Activated T-cell treated with anti-CD3 and anti-CD28 coated beads for 48 hours (primary cell): ENCODE results near the gene TFF1.

Experiments
- DNase-seq: peaks from one replicate; pipeline ENCODE4 v3.0.0-alpha.2; 2020; ENCODE audit warnings: low read depth

The TFF1 gene

GRCh38 chr21:42362198-42362597 is 4.1 kb downstream of the TFF1 start:
- no peak for DNase-seq

GRCh38 chr21:42361286-42361685 is 5.0 kb downstream of the TFF1 start:
- DNase-seq = no peak

GRCh38 chr21:42360317-42360716 is 6.0 kb downstream of the TFF1 start:
- DNase-seq = peak; percentile 32

- DNase-seq = no peak
Observed at GRCh38 chr21:42358937-42359336, 7.4 kb downstream of the TFF1 start.

GRCh38 chr21:42358261-42358660 is 8.1 kb downstream of the TFF1 start:
- DNase-seq = no peak

- DNase-seq = no peak
Observed at GRCh38 chr21:42357307-42357706, 9.0 kb downstream of the TFF1 start.

- DNase-seq = no peak
Observed at GRCh38 chr21:42356650-42357049, 9.7 kb downstream of the TFF1 start.

- no peak for DNase-seq
Observed at GRCh38 chr21:42356046-42356445, 10.3 kb downstream of the TFF1 start.

GRCh38 chr21:42353623-42354022 is 12.7 kb downstream of the TFF1 start:
- no peak for DNase-seq

- DNase-seq = no peak
Observed at GRCh38 chr21:42352441-42353095, 13.8 kb downstream of the TFF1 start.

- DNase-seq = no peak
Observed at GRCh38 chr21:42351626-42352440, 14.5 kb downstream of the TFF1 start.

- DNase-seq = no peak
Observed at GRCh38 chr21:42350927-42351426, 15.4 kb downstream of the TFF1 start, which contains the start of gene TFF2. Gene TFF2, minus strand, starts transcription at chr21:42350994. Its CDS starts 37 bp downstream, at chr21:42350957.

- no peak for DNase-seq
Observed at GRCh38 chr21:42350318-42350910, 15.9 kb downstream of the TFF1 start.

- DNase-seq = no peak
Observed at GRCh38 chr21:42349420-42350317, 16.7 kb downstream of the TFF1 start.

GRCh38 chr21:42348762-42349161 is 17.6 kb downstream of the TFF1 start:
- no peak for DNase-seq

GRCh38 chr21:42347601-42348327 is 18.6 kb downstream of the TFF1 start:
- no peak for DNase-seq

- DNase-seq = no peak
Observed at GRCh38 chr21:42346866-42347600, 19.3 kb downstream of the TFF1 start.

- DNase-seq = no peak
Observed at GRCh38 chr21:42346441-42346840, 19.9 kb downstream of the TFF1 start.

GRCh38 chr21:42344631-42345030 is 21.7 kb downstream of the TFF1 start:
- DNase-seq = no peak

GRCh38 chr21:42343963-42344510 is 22.3 kb downstream of the TFF1 start:
- DNase-seq = no peak
